ENCODE data around the gene RNF17.

The RNF17 gene

DNA sequence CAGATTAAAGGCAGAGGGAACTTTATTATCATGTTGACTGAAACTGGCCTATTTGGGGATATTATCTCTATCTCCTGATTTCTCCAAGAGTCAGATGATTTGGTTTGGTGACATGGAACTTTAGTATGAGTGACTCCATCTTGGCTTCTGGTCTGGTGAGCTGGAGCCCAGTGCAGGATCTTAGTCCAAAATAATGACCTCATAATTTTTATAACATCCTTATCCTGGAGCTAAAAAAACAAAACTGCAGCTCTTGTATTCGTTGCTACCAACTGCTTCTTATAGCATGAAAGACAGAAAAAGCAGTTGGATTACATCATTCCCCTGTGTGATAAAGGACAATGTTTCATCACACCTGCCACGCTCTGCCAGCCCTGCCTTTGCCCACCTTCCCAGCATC lies 39.3 kb upstream of the RNF17 start:
- TF ChIP-seq, protein P1, sequence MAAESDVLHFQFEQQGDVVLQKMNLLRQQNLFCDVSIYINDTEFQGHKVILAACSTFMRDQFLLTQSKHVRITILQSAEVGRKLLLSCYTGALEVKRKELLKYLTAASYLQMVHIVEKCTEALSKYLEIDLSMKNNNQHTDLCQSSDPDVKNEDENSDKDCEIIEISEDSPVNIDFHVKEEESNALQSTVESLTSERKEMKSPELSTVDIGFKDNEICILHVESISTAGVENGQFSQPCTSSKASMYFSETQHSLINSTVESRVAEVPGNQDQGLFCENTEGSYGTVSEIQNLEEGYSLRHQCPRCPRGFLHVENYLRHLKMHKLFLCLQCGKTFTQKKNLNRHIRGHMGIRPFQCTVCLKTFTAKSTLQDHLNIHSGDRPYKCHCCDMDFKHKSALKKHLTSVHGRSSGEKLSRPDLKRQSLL (tag by site-specific recombination; IDR thresholded peaks at IDR 0.05) = peak; percentile 42; the same call in 1 of the 2 replicates
- 0 out of 2 replicates have a peak, but pooled peaks have one; percentile 8 for TF ChIP-seq FEZF1 (tag by site-specific recombination; IDR thresholded peaks at IDR 0.05)
- TF ChIP-seq, protein P2, sequence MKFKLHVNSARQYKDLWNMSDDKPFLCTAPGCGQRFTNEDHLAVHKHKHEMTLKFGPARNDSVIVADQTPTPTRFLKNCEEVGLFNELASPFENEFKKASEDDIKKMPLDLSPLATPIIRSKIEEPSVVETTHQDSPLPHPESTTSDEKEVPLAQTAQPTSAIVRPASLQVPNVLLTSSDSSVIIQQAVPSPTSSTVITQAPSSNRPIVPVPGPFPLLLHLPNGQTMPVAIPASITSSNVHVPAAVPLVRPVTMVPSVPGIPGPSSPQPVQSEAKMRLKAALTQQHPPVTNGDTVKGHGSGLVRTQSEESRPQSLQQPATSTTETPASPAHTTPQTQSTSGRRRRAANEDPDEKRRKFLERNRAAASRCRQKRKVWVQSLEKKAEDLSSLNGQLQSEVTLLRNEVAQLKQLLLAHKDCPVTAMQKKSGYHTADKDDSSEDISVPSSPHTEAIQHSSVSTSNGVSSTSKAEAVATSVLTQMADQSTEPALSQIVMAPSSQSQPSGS (tag by site-specific recombination; IDR thresholded peaks at IDR 0.05; ENCODE audit: low read depth) = peak; percentile 79
- TF ChIP-seq GFI1B (tag by site-specific recombination; IDR thresholded peaks at IDR 0.05) = no peak
- CTCF ChIA-PET = interaction anchor here (2.2 to 4.9 kb wide), 2 partner anchors 32 to 42 kb away, joined by 5 to 48 read pairs; no protein-coding TSS in a partner anchor

DNA sequence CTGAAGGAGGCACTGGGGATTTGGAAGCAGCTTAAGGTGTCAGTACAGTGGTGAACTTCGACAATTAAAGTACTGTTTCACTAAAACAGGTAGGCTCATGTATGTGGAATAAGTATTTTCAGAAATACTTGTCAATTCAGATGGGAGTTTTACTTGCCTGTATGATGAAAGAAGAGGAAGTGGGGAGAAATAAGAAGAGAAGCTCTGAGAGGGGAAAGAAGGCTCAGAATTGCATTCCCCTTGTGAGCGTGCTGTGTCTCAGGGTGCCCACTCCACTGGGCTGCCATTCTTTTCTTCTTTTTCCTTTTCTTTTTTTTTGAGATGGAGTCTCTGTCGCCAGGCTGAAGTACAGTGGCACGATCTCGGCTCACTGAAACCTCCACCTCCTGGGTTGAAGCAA lies 38.6 kb upstream of the RNF17 start:
- Histone ChIP-seq H3K27ac (ENCODE audit: extremely low read depth, low read depth, low read length) (no peak overlapping the region), H3K36me3 (ENCODE audit: control insufficient read depth in 2 of 2, insufficient read depth in 1 of 2, low read length in 2 of 2) (no peaks in the 10 kb centered on the region), H3K4me3 (ENCODE audit: low read depth, low read length) (no peak overlapping the region), H3K9me3 (ENCODE audit: control insufficient read depth, insufficient read depth, low read depth, low read length) (no peaks in the 10 kb centered on the region), H3K4me1 (ENCODE audit: control insufficient read depth, insufficient read depth, low read length) (no peaks in the 10 kb centered on the region)
- POLR2A ChIA-PET = no interaction called here
- CTCF ChIA-PET = interaction anchor here (0.6 to 4.9 kb wide), 3 partner anchors 32 to 144 kb away, joined by 3 to 48 read pairs (median 5); no protein-coding TSS in a partner anchor
- TF ChIP-seq ZNF791 (tag by site-specific recombination; IDR thresholded peaks at IDR 0.05) (no peak), ZNF121 (tag by site-specific recombination; IDR thresholded peaks at IDR 0.05) (no peak), ZFP3 (tag by site-specific recombination; IDR thresholded peaks at IDR 0.05; ENCODE audit: low read depth) (no peak), YY1 (tag by site-specific recombination; IDR thresholded peaks at IDR 0.05) (no peak), ZNF585B (tag by site-specific recombination; IDR thresholded peaks at IDR 0.05) (no peak), MYNN (tag by site-specific recombination; IDR thresholded peaks at IDR 0.05; ENCODE audit: borderline replicate concordance) (no peak), HOXD13 (CRISPR knock-in tag; IDR thresholded peaks at IDR 0.05; ENCODE audit: borderline replicate concordance) (no peak), ZBTB21 (tag by site-specific recombination; IDR thresholded peaks at IDR 0.05) (no peak), ZSCAN30 (tag by site-specific recombination; IDR thresholded peaks at IDR 0.05) (no peak)
- TF ChIP-seq, protein P3, sequence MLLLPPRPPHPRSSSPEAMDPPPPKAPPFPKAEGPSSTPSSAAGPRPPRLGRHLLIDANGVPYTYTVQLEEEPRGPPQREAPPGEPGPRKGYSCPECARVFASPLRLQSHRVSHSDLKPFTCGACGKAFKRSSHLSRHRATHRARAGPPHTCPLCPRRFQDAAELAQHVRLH (tag by site-specific recombination; IDR thresholded peaks at IDR 0.05) = no peak

More for the DNA sequence above, 39.3 kb upstream of the RNF17 start:
- H3K9me3 ChIP-seq (ENCODE audit: control insufficient read depth, insufficient read depth, low read depth, low read length) = no peaks in the 10 kb centered on the region
- POLR2A ChIA-PET = no interaction called here
- no peaks in the 10 kb centered on the region for H3K36me3 ChIP-seq (ENCODE audit: control insufficient read depth in 2 of 2, insufficient read depth in 1 of 2, low read length in 2 of 2)
- no peak overlapping the region for H3K4me3 ChIP-seq (ENCODE audit: low read depth, low read length)
- no peaks in the 10 kb centered on the region for H3K4me1 ChIP-seq (ENCODE audit: control insufficient read depth, insufficient read depth, low read length)
- no peak overlapping the region for H3K27ac ChIP-seq (ENCODE audit: extremely low read depth, low read depth, low read length)

DNA sequence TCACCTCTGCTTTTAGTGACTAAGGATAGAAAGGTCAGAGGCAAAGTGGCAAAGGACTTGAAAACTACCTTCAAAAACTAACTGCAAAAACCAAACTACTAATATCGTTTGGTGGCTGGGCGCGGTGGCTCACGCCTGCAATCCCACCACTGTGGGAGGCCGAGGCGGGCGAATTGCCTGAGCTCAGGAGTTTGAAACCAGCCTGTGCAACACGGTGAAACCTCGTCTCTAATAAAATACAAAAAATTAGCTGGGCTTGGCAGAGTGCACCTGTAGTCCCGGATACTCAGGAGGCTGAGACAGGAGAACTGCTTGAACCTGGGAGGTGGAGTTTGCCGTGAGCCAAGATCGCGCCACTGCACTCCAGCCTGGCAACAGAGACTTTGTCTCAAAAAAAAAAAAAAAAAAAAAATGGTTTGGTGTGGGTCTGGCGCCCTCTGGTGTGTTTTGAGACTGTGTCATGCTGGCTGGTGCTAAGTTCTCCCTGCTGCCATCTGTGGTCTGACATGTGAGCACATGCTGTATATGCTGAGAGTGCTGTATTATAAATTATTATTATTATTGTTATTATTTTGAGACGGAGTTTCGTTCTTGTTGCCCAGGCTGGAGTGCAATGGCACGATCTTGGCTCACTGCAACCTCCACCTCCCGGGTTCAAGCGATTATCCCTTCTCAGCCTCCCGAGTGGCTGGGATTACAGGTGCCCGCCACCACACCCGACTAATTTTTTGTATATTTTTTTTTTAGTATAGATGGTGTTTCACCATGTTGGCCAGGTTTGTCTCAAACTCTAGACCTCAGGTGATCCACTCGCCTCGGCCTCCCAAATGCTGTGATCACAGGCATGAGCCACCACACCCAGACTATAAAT lies 36.0 kb upstream of the RNF17 start:
- CTCF ChIA-PET = interaction anchor here (0.6 to 4.9 kb wide), 21 partner anchors 8 to 696 kb away, joined by 3 to 48 read pairs (median 3); no protein-coding TSS in a partner anchor
- no peaks in the 10 kb centered on the region for H3K36me3 ChIP-seq (ENCODE audit: control insufficient read depth in 2 of 2, insufficient read depth in 1 of 2, low read length in 2 of 2)
- no peaks in the 10 kb centered on the region for H3K9me3 ChIP-seq (ENCODE audit: control insufficient read depth, insufficient read depth, low read depth, low read length)
- H3K4me1 ChIP-seq (ENCODE audit: control insufficient read depth, insufficient read depth, low read length) = no peaks in the 10 kb centered on the region
- H3K4me3 ChIP-seq (ENCODE audit: low read depth, low read length) = no peak overlapping the region
- POLR2A ChIA-PET = no interaction called here
- H3K27ac ChIP-seq (ENCODE audit: extremely low read depth, low read depth, low read length) = no peak overlapping the region
- TF ChIP-seq, protein P4, sequence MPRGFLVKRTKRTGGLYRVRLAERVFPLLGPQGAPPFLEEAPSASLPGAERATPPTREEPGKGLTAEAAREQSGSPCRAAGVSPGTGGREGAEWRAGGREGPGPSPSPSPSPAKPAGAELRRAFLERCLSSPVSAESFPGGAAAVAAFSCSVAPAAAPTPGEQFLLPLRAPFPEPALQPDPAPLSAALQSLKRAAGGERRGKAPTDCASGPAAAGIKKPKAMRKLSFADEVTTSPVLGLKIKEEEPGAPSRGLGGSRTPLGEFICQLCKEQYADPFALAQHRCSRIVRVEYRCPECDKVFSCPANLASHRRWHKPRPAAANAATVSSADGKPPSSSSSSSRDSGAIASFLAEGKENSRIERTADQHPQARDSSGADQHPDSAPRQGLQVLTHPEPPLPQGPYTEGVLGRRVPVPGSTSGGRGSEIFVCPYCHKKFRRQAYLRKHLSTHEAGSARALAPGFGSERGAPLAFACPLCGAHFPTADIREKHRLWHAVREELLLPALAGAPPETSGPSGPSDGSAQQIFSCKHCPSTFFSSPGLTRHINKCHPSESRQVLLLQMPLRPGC (tag by site-specific recombination; IDR thresholded peaks at IDR 0.05) = no peak
- TF ChIP-seq ZNF558 (tag by site-specific recombination; IDR thresholded peaks at IDR 0.05) (no peak), ZNF654 (tag by site-specific recombination; IDR thresholded peaks at IDR 0.05; ENCODE audit: low read depth) (peak; percentile 86), ZFHX2 (tag by site-specific recombination; conservative IDR thresholded peaks at IDR 0.05) (no peak), ZBTB20 (tag by site-specific recombination; IDR thresholded peaks at IDR 0.05) (no peak), ZBTB21 (tag by site-specific recombination; IDR thresholded peaks at IDR 0.05) (no peak), REPIN1 (tag by site-specific recombination; IDR thresholded peaks at IDR 0.05; ENCODE audit: low read depth) (no peak)
- TF ChIP-seq, protein P5, sequence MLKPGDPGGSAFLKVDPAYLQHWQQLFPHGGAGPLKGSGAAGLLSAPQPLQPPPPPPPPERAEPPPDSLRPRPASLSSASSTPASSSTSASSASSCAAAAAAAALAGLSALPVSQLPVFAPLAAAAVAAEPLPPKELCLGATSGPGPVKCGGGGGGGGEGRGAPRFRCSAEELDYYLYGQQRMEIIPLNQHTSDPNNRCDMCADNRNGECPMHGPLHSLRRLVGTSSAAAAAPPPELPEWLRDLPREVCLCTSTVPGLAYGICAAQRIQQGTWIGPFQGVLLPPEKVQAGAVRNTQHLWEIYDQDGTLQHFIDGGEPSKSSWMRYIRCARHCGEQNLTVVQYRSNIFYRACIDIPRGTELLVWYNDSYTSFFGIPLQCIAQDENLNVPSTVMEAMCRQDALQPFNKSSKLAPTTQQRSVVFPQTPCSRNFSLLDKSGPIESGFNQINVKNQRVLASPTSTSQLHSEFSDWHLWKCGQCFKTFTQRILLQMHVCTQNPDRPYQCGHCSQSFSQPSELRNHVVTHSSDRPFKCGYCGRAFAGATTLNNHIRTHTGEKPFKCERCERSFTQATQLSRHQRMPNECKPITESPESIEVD (tag by site-specific recombination; IDR thresholded peaks at IDR 0.05) = no peak
- TF ChIP-seq, protein P6, sequence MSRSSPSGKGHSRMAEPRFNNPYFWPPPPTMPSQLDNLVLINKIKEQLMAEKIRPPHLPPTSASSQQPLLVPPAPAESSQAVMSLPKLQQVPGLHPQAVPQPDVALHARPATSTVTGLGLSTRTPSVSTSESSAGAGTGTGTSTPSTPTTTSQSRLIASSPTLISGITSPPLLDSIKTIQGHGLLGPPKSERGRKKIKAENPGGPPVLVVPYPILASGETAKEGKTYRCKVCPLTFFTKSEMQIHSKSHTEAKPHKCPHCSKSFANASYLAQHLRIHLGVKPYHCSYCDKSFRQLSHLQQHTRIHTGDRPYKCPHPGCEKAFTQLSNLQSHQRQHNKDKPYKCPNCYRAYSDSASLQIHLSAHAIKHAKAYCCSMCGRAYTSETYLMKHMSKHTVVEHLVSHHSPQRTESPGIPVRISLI (tag by site-specific recombination; IDR thresholded peaks at IDR 0.05) = peak; percentile 94
